Measurements from ENCODE around the gene ZNF84. TPM values are rescaled to one million over a fixed set of nuclear protein-coding genes. Genes with fewer than 3 reads are reported as not detected.

ZNF84 gene
- total RNA-seq, 1 donor from 2014 or later, result 42.5 TPM

Small RNAs within 50 kb of the gene (small RNA-seq; reads per million reads assigned to genes)
- not detected for gene RNU4ATAC12P (ENCODE audit: low replicate concordance)

Other genes starting within 250 kb of the ZNF84 start
- 91.2 TPM for gene GOLGA3, start 208.6 kb upstream of the ZNF84 start, total RNA-seq
- gene CHFR, start 149.9 kb upstream of the ZNF84 start, total RNA-seq, result 23.2 TPM
- 18.9 TPM for gene ZNF605, start 81.2 kb upstream of the ZNF84 start, total RNA-seq
- 21.2 TPM for gene ZNF26, start 51.1 kb upstream of the ZNF84 start, total RNA-seq
- gene ZNF140, start 43.4 kb downstream of the ZNF84 start, total RNA-seq, result 21.2 TPM
- gene ZNF891, start 92.8 kb downstream of the ZNF84 start, total RNA-seq, result 3.6 TPM
- gene ZNF10, start 93.1 kb downstream of the ZNF84 start, total RNA-seq, result 20.2 TPM
- gene ZNF268, start 144.0 kb downstream of the ZNF84 start, total RNA-seq, result 26.9 TPM
- not detected for gene ANHX, start 198.4 kb downstream of the ZNF84 start, total RNA-seq